ENCODE results near the gene HBG1.

GRCh38 chr11:5243816-5244180, 5.9 kb downstream of the HBG1 start:
- no peak for TF ChIP-seq CTCF (IDR thresholded peaks at IDR 0.05 in 4 of 5, conservative IDR thresholded peaks at IDR 0.05 in 1 of 5)
- TF ChIP-seq POLR2A (IDR thresholded peaks at IDR 0.05) = no peak

Data from gastrocnemius medialis (tissue), 4 donors.